Lower lobe of right lung (tissue), 2 donors: ENCODE data around the gene F5. TPM values are rescaled to one million over a fixed set of nuclear protein-coding genes. Genes with fewer than 3 reads are reported as not detected.

ENCODE experiments used
- ATAC-seq, 2 donors: fragments of 200-7000 bp; cut with Tn5 transposase; one replicate each; pipeline ENCODE4 v1.9.1; 2020 to 2022; ENCODE audit warnings: mild to moderate bottlenecking in 2 of 2, moderate library complexity in 2 of 2
- DNase-seq: peaks from one replicate; pipeline ENCODE4 v3.0.0-alpha.2; 2020
- H3K27ac ChIP-seq: fragments of 200-600 bp; one replicate; pipeline ENCODE4 v1.8.0; 2022
- H3K27me3 ChIP-seq: fragments of 200-600 bp; one replicate; pipeline ENCODE4 v1.8.0; 2022; ENCODE audit warnings: low read depth
- H3K36me3 ChIP-seq: fragments of 200-600 bp; one replicate; pipeline ENCODE4 v1.8.0; 2022; ENCODE audit warnings: mild to moderate bottlenecking
- H3K4me1 ChIP-seq: fragments of 200-600 bp; one replicate; pipeline ENCODE4 v1.8.0; 2022
- H3K4me3 ChIP-seq: fragments of 200-600 bp; one replicate; pipeline ENCODE4 v1.8.0; 2022; ENCODE audit warnings: mild to moderate bottlenecking
- H3K9me3 ChIP-seq: fragments of 200-600 bp; one replicate; pipeline ENCODE4 v1.8.0; 2022
- intact Hi-C: fragments of 100-400 bp; cut with DNase I; formaldehyde crosslinking; loops from one replicate; pipeline ENCODE4 v1.11.0; 2022
- total RNA-seq: library from RNA; stranded (reverse); fragmentation: NEBNext Ultra II Directional; extraction: Animal tissue kit (Norgen Biotek cat#: 25700); gene quantifications from one replicate; pipeline ENCODE4 v1.2.1, GENCODE V29; 2021
- TF ChIP-seq, protein P1 (sequence below): fragments of 200-600 bp; IDR thresholded peaks from one replicate; pipeline ENCODE4 v1.8.0; 2022; ENCODE audit warnings: antibody characterized with exemption, mild to moderate bottlenecking
- donor health status: DM: no; HTN: yes; CAD: no; lungs with severe emphysema.

F5 gene
- total RNA-seq, 1 donor from 2014 or later = 4.2 TPM

DNA sequence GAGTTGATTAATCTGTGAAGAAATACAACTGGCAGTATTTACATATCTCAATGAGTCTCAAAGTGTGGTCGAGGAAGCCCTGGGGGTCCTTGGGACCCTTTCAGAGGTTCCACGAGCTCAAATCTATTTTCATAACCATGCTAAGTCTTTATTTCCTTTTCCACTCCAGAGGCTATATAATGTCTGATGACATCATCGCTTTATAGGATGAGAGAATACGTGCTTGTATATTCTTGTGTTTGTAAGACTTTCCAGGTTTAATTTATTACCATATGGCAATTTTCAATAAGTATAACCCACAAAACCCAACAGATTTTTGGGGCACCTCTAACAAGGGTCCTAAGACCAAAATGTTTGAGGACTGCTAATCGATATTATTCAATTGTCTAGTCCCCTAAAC is 99.1 kb downstream of the F5 start:
- Histone ChIP-seq H3K4me1 (peaks cover 32% of the 10 kb centered on the region), H3K27me3 (no peaks in the 10 kb centered on the region), H3K9me3 (no peaks in the 10 kb centered on the region), H3K27ac (peak overlapping the region; percentile 100), H3K36me3 (no peaks in the 10 kb centered on the region), H3K4me3 (peak overlapping the region; percentile 83)
- DNase-seq = no peak
- TF ChIP-seq, protein P1, sequence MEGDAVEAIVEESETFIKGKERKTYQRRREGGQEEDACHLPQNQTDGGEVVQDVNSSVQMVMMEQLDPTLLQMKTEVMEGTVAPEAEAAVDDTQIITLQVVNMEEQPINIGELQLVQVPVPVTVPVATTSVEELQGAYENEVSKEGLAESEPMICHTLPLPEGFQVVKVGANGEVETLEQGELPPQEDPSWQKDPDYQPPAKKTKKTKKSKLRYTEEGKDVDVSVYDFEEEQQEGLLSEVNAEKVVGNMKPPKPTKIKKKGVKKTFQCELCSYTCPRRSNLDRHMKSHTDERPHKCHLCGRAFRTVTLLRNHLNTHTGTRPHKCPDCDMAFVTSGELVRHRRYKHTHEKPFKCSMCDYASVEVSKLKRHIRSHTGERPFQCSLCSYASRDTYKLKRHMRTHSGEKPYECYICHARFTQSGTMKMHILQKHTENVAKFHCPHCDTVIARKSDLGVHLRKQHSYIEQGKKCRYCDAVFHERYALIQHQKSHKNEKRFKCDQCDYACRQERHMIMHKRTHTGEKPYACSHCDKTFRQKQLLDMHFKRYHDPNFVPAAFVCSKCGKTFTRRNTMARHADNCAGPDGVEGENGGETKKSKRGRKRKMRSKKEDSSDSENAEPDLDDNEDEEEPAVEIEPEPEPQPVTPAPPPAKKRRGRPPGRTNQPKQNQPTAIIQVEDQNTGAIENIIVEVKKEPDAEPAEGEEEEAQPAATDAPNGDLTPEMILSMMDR = no peak
- intact Hi-C loops = no loop called here
- no peak for ATAC-seq

DNA sequence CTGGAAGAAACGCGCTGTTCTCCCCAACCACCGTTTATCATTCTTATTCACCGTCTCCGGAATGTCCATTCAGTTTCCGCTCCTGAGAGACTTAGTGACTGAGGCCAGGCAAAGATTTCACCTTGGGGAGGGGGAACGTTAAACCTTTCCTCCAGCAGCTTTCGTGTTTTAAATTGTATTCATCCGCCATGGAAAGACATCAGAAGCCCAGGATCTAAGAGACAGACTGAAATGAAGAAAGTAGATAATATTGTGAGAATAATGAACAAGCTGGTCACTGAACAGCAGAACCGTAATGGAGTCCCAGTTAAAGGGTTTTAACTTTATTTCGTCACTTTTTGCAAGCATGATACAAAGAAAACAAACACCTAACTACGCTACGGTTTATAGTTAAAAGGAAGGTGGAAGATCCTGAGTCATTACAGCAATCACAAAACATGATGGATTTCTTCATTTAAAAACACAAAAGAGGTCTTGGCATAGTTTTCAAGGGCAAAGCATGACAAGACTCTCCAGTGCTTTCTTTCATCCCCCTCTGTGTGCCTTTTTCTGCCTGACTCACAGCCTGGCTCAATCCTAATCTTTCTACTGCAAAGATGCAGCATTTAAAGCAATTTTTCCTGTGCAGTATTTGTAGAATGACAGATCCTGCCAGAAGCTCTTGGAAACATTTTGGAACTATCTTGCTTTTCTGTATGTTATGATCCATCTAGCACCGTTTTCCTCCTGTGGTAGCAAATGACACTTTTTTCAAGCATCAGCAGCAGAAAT is 99.8 kb downstream of the F5 start:
- intact Hi-C loops = no loop called here
- Histone ChIP-seq H3K27ac (peak overlapping the region; percentile 100), H3K27me3 (no peaks in the 10 kb centered on the region), H3K36me3 (no peaks in the 10 kb centered on the region), H3K4me1 (peaks cover 32% of the 10 kb centered on the region), H3K4me3 (peak overlapping the region; percentile 83), H3K9me3 (no peaks in the 10 kb centered on the region)
- no peak for ATAC-seq
- TF ChIP-seq, protein P1 = no peak
- DNase-seq = no peak

DNA sequence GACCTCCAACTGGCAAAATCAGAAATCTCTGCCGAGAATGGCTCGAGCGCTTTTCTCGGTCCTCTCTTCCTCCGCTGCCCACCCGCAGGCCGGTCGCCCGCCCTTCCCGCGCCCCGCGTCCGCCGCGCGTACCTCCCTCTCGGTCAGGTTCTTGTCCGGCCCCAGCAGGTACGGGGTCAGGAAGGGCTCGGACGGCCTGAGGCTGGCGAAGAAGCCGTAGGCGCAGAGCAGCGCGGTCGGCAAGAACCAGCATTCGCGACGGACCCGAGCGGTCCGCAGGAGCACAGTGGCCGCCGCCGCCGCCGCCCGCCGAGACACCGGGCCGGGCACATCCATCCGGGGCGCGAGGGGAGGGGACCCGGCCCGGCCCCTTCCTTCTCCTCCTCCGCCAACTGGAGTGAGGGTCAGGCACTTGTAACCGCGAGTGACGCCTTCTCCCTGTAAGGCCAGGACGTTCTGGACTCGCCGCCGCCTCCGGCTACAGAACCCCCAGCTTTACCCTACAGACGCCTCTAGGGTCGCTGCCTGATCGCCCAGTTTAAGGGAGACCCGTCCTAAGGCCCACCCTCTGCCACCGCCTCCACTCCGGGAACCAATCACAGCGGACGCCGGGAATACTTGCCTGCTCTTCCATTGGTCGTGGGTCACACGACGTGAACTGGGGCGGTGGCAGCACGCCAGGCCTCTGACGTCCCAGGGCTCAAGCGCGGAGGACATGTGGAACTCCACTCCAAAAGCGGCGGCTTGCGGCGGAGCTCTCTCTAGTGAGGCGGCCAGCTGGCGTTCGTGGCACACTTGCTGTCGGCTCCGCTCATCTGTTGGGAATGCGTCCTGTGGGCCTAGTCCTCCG is 100.6 kb downstream of the F5 start, which contains the start of gene SLC19A2:
Gene SLC19A2 (minus strand): TSS at position 514 of the 850 bp plus-strand sequence. CDS start 178 bp downstream, at position 336.
- intact Hi-C loops = no loop called here
- TF ChIP-seq, protein P1 = peak; percentile 43
- Histone ChIP-seq H3K4me3 (peak within 1 kb of the TSS; percentile 83), H3K4me1 (peaks cover 32% of the 10 kb centered on the region), H3K27me3 (no peaks in the 10 kb centered on the region), H3K27ac (peak within 1 kb of the TSS; percentile 100), H3K36me3 (no peaks in the 10 kb centered on the region), H3K9me3 (no peaks in the 10 kb centered on the region)
- peak; percentile 97 to 99 for ATAC-seq
- peak; percentile 100 for DNase-seq

DNA sequence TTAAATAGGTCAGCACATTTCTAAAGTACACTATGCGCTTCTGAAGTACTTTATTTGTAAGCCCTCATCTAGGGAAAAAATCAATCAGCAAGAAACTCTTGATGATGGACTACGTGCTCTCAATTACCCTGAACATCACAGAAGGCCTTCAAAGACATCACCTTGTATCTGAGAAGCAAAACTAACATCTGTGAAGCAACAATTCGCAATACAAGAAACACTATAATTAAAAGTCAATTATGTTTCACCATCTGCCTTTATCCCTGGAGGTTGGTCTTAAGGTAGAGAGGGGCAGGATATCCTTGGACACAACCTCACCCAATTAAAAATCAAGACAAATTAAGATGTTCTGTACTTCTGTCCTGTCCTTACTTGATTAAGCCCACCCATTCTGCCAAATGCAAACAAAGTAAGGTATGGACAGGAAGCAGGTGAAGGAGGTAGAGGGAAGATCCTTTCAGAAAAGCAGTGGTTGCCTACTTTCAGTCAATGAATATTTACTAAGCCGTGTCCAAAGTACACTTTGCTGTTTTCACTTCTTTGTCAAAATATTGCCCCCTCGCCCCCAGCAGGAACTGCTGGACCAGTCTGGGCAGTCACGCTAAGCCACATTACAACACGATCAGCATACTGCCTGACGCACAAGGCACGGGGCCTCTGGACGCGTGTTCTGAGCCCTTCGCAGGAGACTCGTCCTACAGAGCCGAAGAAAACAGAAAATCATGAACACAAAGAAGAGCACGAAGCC is 101.4 kb downstream of the F5 start:
- peaks cover 32% of the 10 kb centered on the region for H3K4me1 ChIP-seq
- H3K9me3 ChIP-seq = no peaks in the 10 kb centered on the region
- H3K36me3 ChIP-seq = no peaks in the 10 kb centered on the region
- DNase-seq (peak; percentile 78), ATAC-seq (peak; percentile 67 to 77)
- H3K27me3 ChIP-seq = no peaks in the 10 kb centered on the region
- TF ChIP-seq, protein P1 = no peak
- intact Hi-C loops = no loop called here
- peak overlapping the region; percentile 100 for H3K27ac ChIP-seq
- H3K4me3 ChIP-seq = peak overlapping the region; percentile 83

DNA sequence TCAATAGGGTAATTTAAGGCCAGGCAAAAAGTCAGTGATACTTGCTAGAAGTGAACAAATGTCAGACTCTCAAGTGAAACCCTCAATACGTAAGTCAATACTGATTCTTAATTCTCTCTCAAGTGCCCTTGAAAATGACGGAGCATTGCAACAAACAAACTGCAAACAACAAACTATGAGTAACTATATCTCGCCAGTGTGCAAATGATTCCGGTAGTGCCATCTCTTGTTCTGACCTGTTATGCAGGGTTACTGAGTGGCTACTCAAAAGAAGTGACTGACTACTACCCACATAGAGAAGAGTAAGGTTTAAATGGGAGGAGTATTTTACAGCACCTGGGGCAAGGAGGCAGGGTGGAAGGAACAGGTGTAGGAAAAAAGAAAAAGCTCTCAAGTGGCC is 102.2 kb downstream of the F5 start:
- H3K27me3 ChIP-seq = no peaks in the 10 kb centered on the region
- peak overlapping the region; percentile 83 for H3K4me3 ChIP-seq
- peaks cover 32% of the 10 kb centered on the region for H3K4me1 ChIP-seq
- H3K36me3 ChIP-seq = no peaks in the 10 kb centered on the region
- peak; percentile 2 to 34 for ATAC-seq
- no peaks in the 10 kb centered on the region for H3K9me3 ChIP-seq
- peak overlapping the region; percentile 100 for H3K27ac ChIP-seq
- DNase-seq = no peak
- TF ChIP-seq, protein P1 = no peak
- intact Hi-C loops = no loop called here
